GM18907 (cell line): ENCODE data around the gene KCNJ6.
"Not testable (repeated sequence)": the region's sequence is repeated elsewhere in the genome, so short reads cannot be mapped to it uniquely, and the experiment has no call there.

Source experiments
- ATAC-seq: cut with Tn5 transposase; IDR thresholded peaks from one replicate; pipeline ENCODE4 v1.9.1; 2021; ENCODE audit warnings: mild to moderate bottlenecking, moderate library complexity; ENCODE audit not compliant: unreplicated experiment

The KCNJ6 gene

GRCh38 chr21:37784591-37785318, 131.5 kb downstream of the KCNJ6 start:
- no peak for ATAC-seq

GRCh38 chr21:37783016-37783415, 133.2 kb downstream of the KCNJ6 start:
- ATAC-seq, result no peak

GRCh38 chr21:37780991-37781983, 135.0 kb downstream of the KCNJ6 start:
- no peak for ATAC-seq

GRCh38 chr21:37771181-37771580, 145.1 kb downstream of the KCNJ6 start:
- ATAC-seq, result no peak

- no peak for ATAC-seq
These were observed 145.8 kb downstream of the KCNJ6 start for GRCh38 chr21:37770461-37770860.

- no peak for ATAC-seq
These were observed 146.6 kb downstream of the KCNJ6 start for GRCh38 chr21:37769656-37770055.

- no peak for ATAC-seq
These were observed 148.3 kb downstream of the KCNJ6 start for GRCh38 chr21:37767984-37768383.

GRCh38 chr21:37766129-37766528, 150.1 kb downstream of the KCNJ6 start:
- no peak for ATAC-seq

GRCh38 chr21:37765221-37765900, 150.9 kb downstream of the KCNJ6 start:
- ATAC-seq, result no peak

- ATAC-seq, result no peak
These were observed 151.6 kb downstream of the KCNJ6 start for GRCh38 chr21:37764691-37765090.

- ATAC-seq, result no peak
These were observed 153.0 kb downstream of the KCNJ6 start for GRCh38 chr21:37763298-37763697.

GRCh38 chr21:37762606-37763005, 153.7 kb downstream of the KCNJ6 start:
- ATAC-seq, result no peak

- ATAC-seq, result not testable (repeated sequence)
These were observed 154.9 kb downstream of the KCNJ6 start for GRCh38 chr21:37761406-37761805.

- no peak for ATAC-seq
These were observed 156.5 kb downstream of the KCNJ6 start for GRCh38 chr21:37759777-37760176.

- ATAC-seq, result no peak
These were observed 157.3 kb downstream of the KCNJ6 start for GRCh38 chr21:37758982-37759381.

- ATAC-seq, result no peak
These were observed 158.5 kb downstream of the KCNJ6 start for GRCh38 chr21:37757606-37758376.

- ATAC-seq, result no peak
These were observed 163.1 kb downstream of the KCNJ6 start for GRCh38 chr21:37753122-37753599.

GRCh38 chr21:37751268-37751975, 164.8 kb downstream of the KCNJ6 start:
- no peak for ATAC-seq

GRCh38 chr21:37749132-37749531, 167.1 kb downstream of the KCNJ6 start:
- ATAC-seq, result no peak

- no peak for ATAC-seq
These were observed 167.9 kb downstream of the KCNJ6 start for GRCh38 chr21:37748351-37748750.
